Peyer's patch (tissue), 4 donors: ENCODE data around the gene WDR18.

Source experiments
- POLR2A ChIP-seq, 2 donors: fragments of 450-650 bp; IDR thresholded peaks; one replicate each; pipeline ENCODE4 v1.5.1; 2017; ENCODE audit warnings: antibody characterized with exemption in 2 of 2, mild to moderate bottlenecking in 2 of 2, moderate library complexity in 2 of 2
- TF ChIP-seq, protein P1 (sequence below), 6 experiments: fragments of 450-650 bp in 4 of 6; fragments of 200-600 bp in 2 of 6; sonication (generic) in 1 of 6; IDR thresholded peaks; one replicate each; pipeline ENCODE4 v1.5.1; 2017 to 2019; ENCODE audit warnings: antibody characterized with exemption in 6 of 6, mild to moderate bottlenecking in 3 of 6, moderate library complexity in 1 of 6

DNA sequence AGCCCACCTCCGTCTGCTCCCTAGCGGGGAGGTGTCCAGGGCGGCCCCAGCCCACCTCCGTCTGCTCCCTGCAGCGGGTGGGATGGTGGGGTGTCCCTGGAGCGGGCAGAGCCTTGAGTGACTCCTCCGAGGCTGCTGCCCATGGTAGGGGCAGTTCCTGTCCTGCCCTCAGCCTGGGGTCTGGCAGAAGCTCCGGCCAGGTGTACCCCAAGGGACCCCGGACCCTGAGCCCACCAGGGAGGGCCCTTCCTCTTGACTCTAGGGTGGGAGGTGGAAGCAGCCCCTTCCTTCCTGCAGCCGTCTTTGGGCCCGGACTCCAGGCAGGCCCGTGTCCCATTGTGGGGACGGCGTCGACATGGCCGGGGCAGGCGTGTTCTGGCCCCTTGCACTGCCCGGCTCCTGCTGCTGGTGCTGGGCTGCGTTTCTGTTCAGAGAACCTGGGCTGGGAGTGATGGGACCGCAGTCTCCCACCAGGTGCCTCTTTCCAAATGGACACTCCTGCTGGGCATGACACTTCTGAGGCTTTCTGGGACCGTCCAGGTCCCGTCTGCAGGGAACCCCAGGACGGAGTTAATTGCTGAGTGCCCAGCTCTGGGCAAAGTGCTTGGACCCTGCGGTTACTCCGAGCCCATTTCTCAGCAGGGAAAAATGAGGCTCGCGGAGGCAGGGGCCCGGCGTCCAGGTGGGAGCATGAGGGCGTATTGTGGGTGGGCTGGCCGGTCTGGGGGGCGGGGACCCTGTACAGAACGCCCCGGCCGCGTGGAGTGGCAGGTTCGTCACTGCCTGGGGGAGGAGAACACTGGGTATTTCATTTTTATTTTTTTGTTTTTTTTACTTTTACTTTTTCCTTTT lies 38.5 kb upstream of the WDR18 start:
- TF ChIP-seq, protein P1, sequence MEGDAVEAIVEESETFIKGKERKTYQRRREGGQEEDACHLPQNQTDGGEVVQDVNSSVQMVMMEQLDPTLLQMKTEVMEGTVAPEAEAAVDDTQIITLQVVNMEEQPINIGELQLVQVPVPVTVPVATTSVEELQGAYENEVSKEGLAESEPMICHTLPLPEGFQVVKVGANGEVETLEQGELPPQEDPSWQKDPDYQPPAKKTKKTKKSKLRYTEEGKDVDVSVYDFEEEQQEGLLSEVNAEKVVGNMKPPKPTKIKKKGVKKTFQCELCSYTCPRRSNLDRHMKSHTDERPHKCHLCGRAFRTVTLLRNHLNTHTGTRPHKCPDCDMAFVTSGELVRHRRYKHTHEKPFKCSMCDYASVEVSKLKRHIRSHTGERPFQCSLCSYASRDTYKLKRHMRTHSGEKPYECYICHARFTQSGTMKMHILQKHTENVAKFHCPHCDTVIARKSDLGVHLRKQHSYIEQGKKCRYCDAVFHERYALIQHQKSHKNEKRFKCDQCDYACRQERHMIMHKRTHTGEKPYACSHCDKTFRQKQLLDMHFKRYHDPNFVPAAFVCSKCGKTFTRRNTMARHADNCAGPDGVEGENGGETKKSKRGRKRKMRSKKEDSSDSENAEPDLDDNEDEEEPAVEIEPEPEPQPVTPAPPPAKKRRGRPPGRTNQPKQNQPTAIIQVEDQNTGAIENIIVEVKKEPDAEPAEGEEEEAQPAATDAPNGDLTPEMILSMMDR (IDR thresholded peaks at IDR 0.05): no peak
- no peak for TF ChIP-seq POLR2A (IDR thresholded peaks at IDR 0.05)
